GM12874 (cell line): ENCODE data around the gene SLC23A2.

Experiments
- TF ChIP-seq, protein P1 (sequence below): IDR thresholded peaks from 2 replicates; pipeline ENCODE4 v1.5.1; 2011; ENCODE audit warnings: low read depth, mild to moderate bottlenecking, control low read depth, low read length, moderate library complexity; ENCODE audit not compliant: insufficient read depth

Gene SLC23A2

GRCh38 chr20:4814696-4815252 is 186.5 kb downstream of the SLC23A2 start:
- TF ChIP-seq, protein P1, sequence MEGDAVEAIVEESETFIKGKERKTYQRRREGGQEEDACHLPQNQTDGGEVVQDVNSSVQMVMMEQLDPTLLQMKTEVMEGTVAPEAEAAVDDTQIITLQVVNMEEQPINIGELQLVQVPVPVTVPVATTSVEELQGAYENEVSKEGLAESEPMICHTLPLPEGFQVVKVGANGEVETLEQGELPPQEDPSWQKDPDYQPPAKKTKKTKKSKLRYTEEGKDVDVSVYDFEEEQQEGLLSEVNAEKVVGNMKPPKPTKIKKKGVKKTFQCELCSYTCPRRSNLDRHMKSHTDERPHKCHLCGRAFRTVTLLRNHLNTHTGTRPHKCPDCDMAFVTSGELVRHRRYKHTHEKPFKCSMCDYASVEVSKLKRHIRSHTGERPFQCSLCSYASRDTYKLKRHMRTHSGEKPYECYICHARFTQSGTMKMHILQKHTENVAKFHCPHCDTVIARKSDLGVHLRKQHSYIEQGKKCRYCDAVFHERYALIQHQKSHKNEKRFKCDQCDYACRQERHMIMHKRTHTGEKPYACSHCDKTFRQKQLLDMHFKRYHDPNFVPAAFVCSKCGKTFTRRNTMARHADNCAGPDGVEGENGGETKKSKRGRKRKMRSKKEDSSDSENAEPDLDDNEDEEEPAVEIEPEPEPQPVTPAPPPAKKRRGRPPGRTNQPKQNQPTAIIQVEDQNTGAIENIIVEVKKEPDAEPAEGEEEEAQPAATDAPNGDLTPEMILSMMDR = no peak

DNA sequence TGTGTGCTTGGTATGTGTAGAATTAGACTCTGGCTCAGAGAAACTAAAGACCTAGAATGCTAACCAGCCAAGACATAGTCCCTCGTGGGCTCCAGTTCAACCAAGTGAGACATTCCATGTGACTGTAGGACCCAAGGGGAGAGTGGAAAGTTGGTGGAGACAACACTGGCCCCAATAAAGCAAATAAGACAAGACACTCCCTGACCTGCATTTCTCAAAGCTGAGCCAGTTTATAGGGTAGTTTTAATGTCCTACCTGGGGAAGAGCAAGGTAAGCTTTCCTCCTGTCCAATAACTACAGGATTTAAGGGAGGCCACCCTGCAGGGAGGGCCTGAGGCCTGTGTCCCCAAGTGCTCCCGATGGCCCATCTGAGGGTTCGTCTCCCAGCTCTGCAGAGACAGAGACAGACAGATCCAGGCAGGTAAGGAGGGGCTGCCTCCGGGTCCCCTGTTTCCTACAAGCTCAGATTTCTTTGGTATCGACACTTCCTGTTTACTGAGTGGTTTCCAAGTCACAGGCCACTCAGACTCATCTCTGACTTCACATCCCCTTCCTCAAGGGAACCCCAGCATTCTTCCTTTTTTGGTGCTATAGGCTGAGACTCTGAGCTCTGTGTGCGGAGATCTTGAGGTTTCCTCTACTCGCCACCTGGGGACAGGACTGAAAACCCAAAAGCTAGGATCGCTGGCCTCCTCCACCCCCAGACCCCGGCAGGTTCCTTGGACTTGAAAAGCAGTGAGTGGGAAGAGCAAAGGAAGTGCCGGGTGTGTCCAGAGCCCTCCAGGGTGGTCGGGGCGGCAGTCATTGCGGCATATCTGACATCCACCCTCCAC is 187.2 kb downstream of the SLC23A2 start:
- TF ChIP-seq, protein P1 = no peak

DNA sequence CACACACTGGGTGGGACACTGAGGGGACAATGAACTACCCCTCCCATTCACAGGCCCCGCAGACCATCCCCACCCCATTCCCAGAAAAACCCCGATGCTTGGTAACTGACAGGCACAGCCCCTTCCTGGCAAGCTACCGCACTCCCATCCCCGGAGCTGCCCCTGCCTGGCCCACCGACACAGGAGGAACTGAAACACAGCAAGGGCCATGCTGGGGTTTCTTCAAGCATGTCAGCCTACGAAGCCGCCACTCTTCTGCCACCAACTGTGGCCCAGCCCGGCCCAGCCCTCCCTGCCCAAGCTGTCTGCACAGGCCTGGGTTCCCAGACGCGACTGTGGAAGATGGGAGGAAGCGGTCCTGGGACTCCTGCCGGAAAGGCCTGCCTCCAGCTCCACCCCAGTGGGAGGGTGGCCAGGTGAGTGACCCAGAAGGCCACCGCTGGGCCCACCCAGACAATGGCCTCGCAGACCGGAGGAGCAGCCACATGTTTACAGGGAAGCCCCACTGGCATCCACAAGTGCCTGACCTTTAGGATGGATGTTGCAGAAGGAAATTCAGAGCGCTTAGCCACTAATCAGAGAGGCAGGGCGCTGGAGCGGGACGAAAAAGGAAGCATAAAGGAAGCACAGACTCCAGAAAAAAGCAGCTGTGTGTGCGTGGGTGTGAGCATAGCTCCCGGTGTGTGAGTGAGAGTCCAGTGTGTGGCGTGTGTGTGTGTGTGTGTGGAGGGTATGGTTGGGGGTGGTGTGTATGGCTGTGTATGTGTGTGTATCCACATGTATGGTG is 188.0 kb downstream of the SLC23A2 start:
- TF ChIP-seq, protein P1 = no peak

DNA sequence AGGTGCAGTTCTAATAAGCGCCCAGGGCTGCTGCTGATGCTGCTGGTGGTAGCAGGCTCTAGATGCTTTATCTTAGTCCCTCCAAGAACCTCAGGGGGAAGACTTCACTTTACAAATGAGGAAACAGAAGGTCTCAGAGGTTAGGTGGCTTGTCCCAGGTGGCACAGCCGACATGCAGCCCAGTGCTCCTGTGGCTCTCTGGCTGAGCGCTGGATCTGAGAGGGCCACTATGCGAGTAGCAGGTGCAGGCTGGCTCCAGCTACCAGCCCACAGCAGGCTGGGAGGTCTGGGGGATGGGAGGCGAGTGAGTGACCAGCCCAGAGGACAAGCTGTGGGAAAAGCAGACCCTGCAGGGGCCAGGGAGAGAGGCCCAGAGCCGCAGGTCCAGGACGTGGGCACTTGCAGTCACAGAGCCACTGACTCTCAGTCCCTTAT is 188.7 kb downstream of the SLC23A2 start:
- TF ChIP-seq, protein P1 = no peak

GRCh38 chr20:4812216-4812615 is 189.1 kb downstream of the SLC23A2 start:
- TF ChIP-seq, protein P1 = no peak

DNA sequence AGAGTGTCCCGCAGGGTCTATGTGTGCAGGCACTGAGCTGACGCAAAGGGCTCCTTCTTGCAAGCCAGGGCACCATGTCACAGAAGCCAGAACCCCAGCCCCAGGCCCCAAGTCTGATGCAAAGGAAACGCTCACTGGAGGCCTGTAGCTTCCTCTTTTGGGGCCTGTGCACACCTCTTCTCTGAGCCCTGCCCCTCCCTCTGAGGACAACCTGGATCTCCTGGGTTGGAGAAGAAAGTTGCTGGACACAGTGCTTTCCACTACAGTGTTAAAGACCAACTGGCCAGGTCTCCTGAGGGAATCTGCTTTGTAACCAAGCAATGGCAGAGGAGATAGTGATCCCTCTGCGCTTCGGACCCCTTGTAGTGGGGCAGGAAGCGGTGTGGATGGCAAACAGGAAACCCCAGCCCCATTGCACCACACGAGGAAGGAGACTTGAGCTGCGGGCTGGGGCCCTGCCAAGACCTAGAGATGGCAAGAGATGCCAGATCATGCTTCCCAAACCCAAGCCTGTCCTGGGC is 189.6 kb downstream of the SLC23A2 start:
- TF ChIP-seq, protein P1 = no peak

- TF ChIP-seq, protein P1 = no peak
Measured at GRCh38 chr20:4811257-4811656, 190.1 kb downstream of the SLC23A2 start.
